Stimulated activated CD8-positive, alpha-beta memory T cell treated with anti-CD3 and anti-CD28 coated beads, Interleukin-15, amount 100 ng/mL, for 24 hours (primary cell): Measurements from ENCODE around the gene PDSS2.

Experiments used
- DNase-seq: peaks from one replicate; pipeline ENCODE4 v3.0.0-alpha.2; 2020; ENCODE audit warnings: low read depth

Gene PDSS2

GRCh38 chr6:107116328-107116892 lies 343.0 kb downstream of the PDSS2 start:
- no peak for DNase-seq

- DNase-seq = no peak
Observed at GRCh38 chr6:107115695-107116327, 343.6 kb downstream of the PDSS2 start.

- DNase-seq = no peak
Observed at GRCh38 chr6:107114926-107115694, 344.3 kb downstream of the PDSS2 start, which contains the start of gene BEND3. Gene BEND3 (minus strand): TSS chr6:107115515. CDS start chr6:107099285, 16,230 bp downstream.

GRCh38 chr6:107114213-107114925 lies 345.0 kb downstream of the PDSS2 start:
- DNase-seq = peak; percentile 62

GRCh38 chr6:107110200-107110599 lies 349.2 kb downstream of the PDSS2 start:
- DNase-seq = no peak

- DNase-seq = no peak
Observed at GRCh38 chr6:107108201-107108890, 351.0 kb downstream of the PDSS2 start.

GRCh38 chr6:107107791-107108190 lies 351.6 kb downstream of the PDSS2 start:
- no peak for DNase-seq

GRCh38 chr6:107106165-107106564 lies 353.2 kb downstream of the PDSS2 start:
- DNase-seq = no peak

GRCh38 chr6:107105511-107106116 lies 353.8 kb downstream of the PDSS2 start:
- DNase-seq = no peak

GRCh38 chr6:107103082-107103481 lies 356.3 kb downstream of the PDSS2 start:
- DNase-seq = no peak
